ENCODE measurements around the gene SNX21.
"Not testable (repeated sequence)": the region's sequence is repeated elsewhere in the genome, so short reads cannot be mapped to it uniquely, and the experiment has no call there.

SNX21 gene

GRCh38 chr20:45823949-45824835, 9.4 kb upstream of the SNX21 start:
- Histone ChIP-seq H3K4me1 (ENCODE audit: insufficient read depth, insufficient read length) (peaks cover 21% of the 10 kb centered on the region), H3K36me3 (ENCODE audit: insufficient read depth, insufficient read length, low read length) (no peaks in the 10 kb centered on the region), H3K4me3 (ENCODE audit: insufficient read length, low read depth) (no peak overlapping the region), H3K27me3 (ENCODE audit: insufficient read depth, insufficient read length) (no peaks in the 10 kb centered on the region), H3K9me3 (ENCODE audit: insufficient read depth, low read length) (no peaks in the 10 kb centered on the region), H3K9ac (ENCODE audit: insufficient read length, low read depth) (peak overlapping the region; percentile 63)
- TF ChIP-seq YY1 (IDR thresholded peaks at IDR 0.05; ENCODE audit: insufficient read depth, insufficient read length) (no peak), ZNF274 (IDR thresholded peaks at IDR 0.05; ENCODE audit: low read depth, low read length) (no peak), SUZ12 (IDR thresholded peaks at IDR 0.05; ENCODE audit: extremely low read depth, insufficient read depth, insufficient read length) (no peak)
- DNase-seq (ENCODE audit: low read depth, low spot score): no peak

DNA sequence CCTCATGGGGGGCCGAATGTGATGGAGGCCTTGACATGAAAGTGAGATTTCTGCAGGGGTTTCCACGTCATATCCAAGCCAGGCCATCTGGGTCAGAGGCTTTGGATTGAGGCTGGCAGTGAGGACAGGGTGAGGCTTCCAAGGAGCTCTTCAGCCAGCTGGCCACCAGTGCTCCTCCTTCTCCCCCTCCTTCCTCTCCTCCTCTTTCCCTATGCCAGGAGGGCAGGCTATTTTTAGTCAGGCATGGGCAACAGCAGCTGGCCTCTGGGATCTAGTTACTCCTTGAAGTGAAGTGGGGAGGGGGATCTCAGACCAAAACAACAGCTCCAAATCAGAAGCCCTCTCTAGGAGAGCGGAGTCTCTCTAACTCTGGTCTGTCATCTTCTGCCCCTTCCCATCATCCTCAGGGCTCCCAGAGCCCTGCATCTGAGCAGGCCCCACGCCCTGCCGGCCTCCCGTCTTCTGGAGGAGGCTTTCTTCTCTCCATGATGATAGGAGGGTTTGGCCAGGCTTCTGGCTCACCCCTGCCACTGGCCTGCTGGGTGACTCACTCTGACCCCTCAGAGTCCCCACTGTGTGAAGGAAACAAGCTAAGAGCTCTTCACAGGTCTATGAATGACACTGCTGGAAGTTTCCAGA, 7.1 kb upstream of the SNX21 start:
- H3K9ac ChIP-seq (ENCODE audit: insufficient read length, low read depth): no peak overlapping the region
- H3K9me3 ChIP-seq (ENCODE audit: insufficient read depth, low read length): no peaks in the 10 kb centered on the region
- H3K4me3 ChIP-seq (ENCODE audit: insufficient read length, low read depth): no peak overlapping the region
- H3K27me3 ChIP-seq (ENCODE audit: insufficient read depth, insufficient read length): no peaks in the 10 kb centered on the region
- TF ChIP-seq ZNF274 (IDR thresholded peaks at IDR 0.05; ENCODE audit: low read depth, low read length) (no peak), YY1 (IDR thresholded peaks at IDR 0.05; ENCODE audit: insufficient read depth, insufficient read length) (no peak), SUZ12 (IDR thresholded peaks at IDR 0.05; ENCODE audit: extremely low read depth, insufficient read depth, insufficient read length) (no peak)
- no peaks in the 10 kb centered on the region for H3K36me3 ChIP-seq (ENCODE audit: insufficient read depth, insufficient read length, low read length)
- peaks cover 21% of the 10 kb centered on the region for H3K4me1 ChIP-seq (ENCODE audit: insufficient read depth, insufficient read length)
- no peak for DNase-seq (ENCODE audit: low read depth, low spot score)

GRCh38 chr20:45827030-45827652, 6.5 kb upstream of the SNX21 start, which contains the start of gene TNNC2:
TNNC2 (minus strand) TSS chr20:45827312; CDS start chr20:45827248, 64 bp downstream.
- no peaks in the 10 kb centered on the region for H3K36me3 ChIP-seq (ENCODE audit: insufficient read depth, insufficient read length, low read length)
- peaks cover 18% of the 10 kb centered on the region for H3K4me1 ChIP-seq (ENCODE audit: insufficient read depth, insufficient read length)
- TF ChIP-seq SUZ12 (IDR thresholded peaks at IDR 0.05; ENCODE audit: extremely low read depth, insufficient read depth, insufficient read length): no peak
- no peak for TF ChIP-seq YY1 (IDR thresholded peaks at IDR 0.05; ENCODE audit: insufficient read depth, insufficient read length)
- TF ChIP-seq ZNF274 (IDR thresholded peaks at IDR 0.05; ENCODE audit: low read depth, low read length): no peak
- DNase-seq (ENCODE audit: low read depth, low spot score): no peak
- no peaks in the 10 kb centered on the region for H3K27me3 ChIP-seq (ENCODE audit: insufficient read depth, insufficient read length)
- H3K4me3 ChIP-seq (ENCODE audit: insufficient read length, low read depth): no peak within 1 kb of the TSS
- H3K9me3 ChIP-seq (ENCODE audit: insufficient read depth, low read length): no peaks in the 10 kb centered on the region
- H3K9ac ChIP-seq (ENCODE audit: insufficient read length, low read depth): no peak within 1 kb of the TSS

DNA sequence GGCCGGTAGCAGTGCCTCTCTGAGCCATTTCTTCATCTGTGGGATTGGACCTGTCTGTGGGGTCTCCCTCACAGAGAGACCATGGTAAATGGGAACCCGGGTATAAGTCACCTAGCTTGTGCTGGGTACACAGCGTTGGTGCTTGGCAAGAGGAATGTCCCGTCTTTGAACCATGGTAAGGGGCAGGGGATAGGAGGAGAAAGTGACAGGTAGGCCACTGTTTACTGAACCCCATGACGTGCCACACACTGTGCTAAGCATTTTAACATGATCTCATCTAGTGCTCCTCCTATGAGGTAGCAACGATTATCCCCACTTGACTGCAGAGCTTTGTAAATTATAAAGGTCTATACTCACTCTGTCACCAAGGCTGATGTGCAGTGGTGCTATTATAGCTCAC, 5.9 kb upstream of the SNX21 start:
- Histone ChIP-seq H3K4me3 (ENCODE audit: insufficient read length, low read depth) (no peak overlapping the region), H3K4me1 (ENCODE audit: insufficient read depth, insufficient read length) (peaks cover 18% of the 10 kb centered on the region), H3K36me3 (ENCODE audit: insufficient read depth, insufficient read length, low read length) (no peaks in the 10 kb centered on the region), H3K9ac (ENCODE audit: insufficient read length, low read depth) (no peak overlapping the region), H3K27me3 (ENCODE audit: insufficient read depth, insufficient read length) (no peaks in the 10 kb centered on the region), H3K9me3 (ENCODE audit: insufficient read depth, low read length) (no peaks in the 10 kb centered on the region)
- DNase-seq (ENCODE audit: low read depth, low spot score): no peak
- TF ChIP-seq SUZ12 (IDR thresholded peaks at IDR 0.05; ENCODE audit: extremely low read depth, insufficient read depth, insufficient read length) (no peak), YY1 (IDR thresholded peaks at IDR 0.05; ENCODE audit: insufficient read depth, insufficient read length) (no peak), ZNF274 (IDR thresholded peaks at IDR 0.05; ENCODE audit: low read depth, low read length) (no peak)

DNA sequence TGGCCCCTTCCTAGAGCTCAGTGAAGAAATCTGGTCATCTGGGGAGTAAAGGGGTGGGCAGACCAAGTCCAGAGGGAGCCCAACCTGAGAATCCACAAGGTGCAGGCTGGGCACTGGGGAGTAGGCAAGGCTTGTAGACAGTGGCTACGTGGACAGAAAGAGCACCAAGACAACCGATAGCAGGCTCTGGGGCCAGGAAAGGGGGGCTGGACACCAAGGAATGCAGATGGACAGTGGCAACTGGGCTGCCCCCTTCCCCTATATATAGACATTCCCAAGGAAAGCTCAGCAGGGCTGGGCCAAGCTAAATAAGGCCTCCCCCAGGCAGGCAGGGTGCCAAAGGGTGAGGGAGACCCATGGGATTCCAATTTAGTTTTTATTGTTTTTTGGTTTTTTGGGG, 5.0 kb upstream of the SNX21 start:
- H3K4me1 ChIP-seq (ENCODE audit: insufficient read depth, insufficient read length): peaks cover 22% of the 10 kb centered on the region
- no peak for DNase-seq (ENCODE audit: low read depth, low spot score)
- no peaks in the 10 kb centered on the region for H3K27me3 ChIP-seq (ENCODE audit: insufficient read depth, insufficient read length)
- H3K9ac ChIP-seq (ENCODE audit: insufficient read length, low read depth): no peak overlapping the region
- no peak for TF ChIP-seq YY1 (IDR thresholded peaks at IDR 0.05; ENCODE audit: insufficient read depth, insufficient read length)
- TF ChIP-seq SUZ12 (IDR thresholded peaks at IDR 0.05; ENCODE audit: extremely low read depth, insufficient read depth, insufficient read length): no peak
- TF ChIP-seq ZNF274 (IDR thresholded peaks at IDR 0.05; ENCODE audit: low read depth, low read length): no peak
- H3K36me3 ChIP-seq (ENCODE audit: insufficient read depth, insufficient read length, low read length): no peaks in the 10 kb centered on the region
- H3K9me3 ChIP-seq (ENCODE audit: insufficient read depth, low read length): no peaks in the 10 kb centered on the region
- no peak overlapping the region for H3K4me3 ChIP-seq (ENCODE audit: insufficient read length, low read depth)

DNA sequence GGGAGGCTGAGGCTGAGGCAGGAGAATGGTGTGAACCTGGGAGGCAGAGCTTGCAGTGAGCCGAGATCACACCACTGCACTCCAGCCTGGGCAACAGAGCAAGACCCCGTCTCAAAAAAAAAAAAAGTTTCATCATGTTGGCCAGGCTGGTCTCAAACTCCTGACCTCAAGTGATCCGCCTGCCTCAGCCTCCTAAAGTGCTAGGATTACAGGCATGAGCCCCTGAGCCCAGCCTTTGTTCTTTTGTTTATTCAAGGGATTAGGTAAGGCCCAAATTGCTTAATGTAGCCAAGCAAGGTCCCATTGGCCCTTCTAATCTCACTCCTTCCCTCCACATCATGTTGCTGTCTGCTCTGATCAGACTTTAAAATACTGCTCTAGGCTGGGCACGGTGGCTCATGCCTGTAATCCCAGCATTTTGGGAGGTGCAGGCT, 3.9 kb upstream of the SNX21 start:
- peaks cover 13% of the 10 kb centered on the region for H3K4me1 ChIP-seq (ENCODE audit: insufficient read depth, insufficient read length)
- not testable (repeated sequence) for H3K4me3 ChIP-seq (ENCODE audit: insufficient read length, low read depth); H3K27me3 ChIP-seq (ENCODE audit: insufficient read depth, insufficient read length); H3K36me3 ChIP-seq (ENCODE audit: insufficient read depth, insufficient read length, low read length); DNase-seq (ENCODE audit: low read depth, low spot score); H3K9ac ChIP-seq (ENCODE audit: insufficient read length, low read depth); H3K9me3 ChIP-seq (ENCODE audit: insufficient read depth, low read length)

- TF ChIP-seq SUZ12 (IDR thresholded peaks at IDR 0.05; ENCODE audit: extremely low read depth, insufficient read depth, insufficient read length) (no peak), ZNF274 (IDR thresholded peaks at IDR 0.05; ENCODE audit: low read depth, low read length) (no peak), YY1 (IDR thresholded peaks at IDR 0.05; ENCODE audit: insufficient read depth, insufficient read length) (no peak)
- Histone ChIP-seq H3K36me3 (ENCODE audit: insufficient read depth, insufficient read length, low read length) (peaks cover 5% of the 10 kb centered on the region), H3K9ac (ENCODE audit: insufficient read length, low read depth) (no peak overlapping the region), H3K4me1 (ENCODE audit: insufficient read depth, insufficient read length) (peaks cover 11% of the 10 kb centered on the region), H3K27me3 (ENCODE audit: insufficient read depth, insufficient read length) (no peaks in the 10 kb centered on the region), H3K9me3 (ENCODE audit: insufficient read depth, low read length) (no peaks in the 10 kb centered on the region), H3K4me3 (ENCODE audit: insufficient read length, low read depth) (no peak overlapping the region)
- DNase-seq (ENCODE audit: low read depth, low spot score): no peak
These were observed 980 bp upstream of the SNX21 start for GRCh38 chr20:45832619-45833018.

Measured in NT2/D1 (cell line).